Body of pancreas (tissue), 4 donors: ENCODE results near the gene TGFB1I1.

Experiments
- POLR2A ChIP-seq, 3 donors: fragments of 450-650 bp; IDR thresholded peaks; one replicate each; pipeline ENCODE4 v1.6.1; 2016; ENCODE audit warnings: antibody characterized with exemption in 3 of 3, mild to moderate bottlenecking in 2 of 3
- TF ChIP-seq, protein P1 (sequence below), 7 experiments: fragments of 450-650 bp in 4 of 7; fragments of 200-600 bp in 3 of 7; sonication (generic) in 3 of 7; IDR thresholded peaks; one replicate each; pipeline ENCODE4 v1.5.1; 2016 to 2019; ENCODE audit warnings: antibody characterized with exemption in 7 of 7

DNA sequence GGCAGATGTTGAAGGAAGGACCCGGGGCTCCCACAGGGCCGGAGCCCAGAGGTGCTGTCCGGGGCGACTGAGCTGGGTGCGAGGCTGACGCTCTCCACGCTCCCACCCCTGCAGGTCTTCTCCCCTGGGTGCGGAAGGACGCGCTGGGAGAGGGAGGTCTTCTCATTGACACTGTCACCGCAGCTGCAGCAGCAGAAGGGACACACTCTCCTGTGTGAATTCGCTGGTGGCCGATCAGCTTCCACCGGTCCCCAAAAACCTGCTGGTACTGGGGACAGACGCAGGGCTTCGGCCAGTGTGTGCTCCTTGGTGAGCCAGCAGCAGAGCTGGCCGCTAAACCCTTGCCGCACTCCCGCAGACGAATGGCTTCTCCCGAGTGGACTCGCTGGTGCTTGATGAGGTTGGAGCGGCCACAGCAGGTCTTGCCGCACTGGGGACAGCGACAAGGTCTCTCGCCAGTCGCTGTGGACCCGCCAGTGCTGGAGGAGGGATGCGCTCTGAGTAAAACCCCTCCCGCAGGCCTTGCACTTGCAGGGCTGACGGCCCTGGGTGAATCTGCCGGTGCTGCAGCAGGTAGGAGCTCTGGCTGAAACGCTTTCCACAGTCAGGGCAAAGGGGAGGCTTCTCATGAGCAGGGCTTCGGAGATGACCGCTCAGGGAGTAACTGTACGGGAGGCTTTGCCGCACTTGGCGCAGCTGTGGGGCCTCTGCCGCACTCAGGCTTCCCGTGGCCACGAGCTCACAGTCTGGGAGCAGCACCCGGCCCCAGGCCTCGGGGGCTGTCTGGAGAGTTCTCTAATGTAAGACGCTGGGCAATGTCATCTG is 35.5 kb upstream of the TGFB1I1 start:
- TF ChIP-seq, protein P1, sequence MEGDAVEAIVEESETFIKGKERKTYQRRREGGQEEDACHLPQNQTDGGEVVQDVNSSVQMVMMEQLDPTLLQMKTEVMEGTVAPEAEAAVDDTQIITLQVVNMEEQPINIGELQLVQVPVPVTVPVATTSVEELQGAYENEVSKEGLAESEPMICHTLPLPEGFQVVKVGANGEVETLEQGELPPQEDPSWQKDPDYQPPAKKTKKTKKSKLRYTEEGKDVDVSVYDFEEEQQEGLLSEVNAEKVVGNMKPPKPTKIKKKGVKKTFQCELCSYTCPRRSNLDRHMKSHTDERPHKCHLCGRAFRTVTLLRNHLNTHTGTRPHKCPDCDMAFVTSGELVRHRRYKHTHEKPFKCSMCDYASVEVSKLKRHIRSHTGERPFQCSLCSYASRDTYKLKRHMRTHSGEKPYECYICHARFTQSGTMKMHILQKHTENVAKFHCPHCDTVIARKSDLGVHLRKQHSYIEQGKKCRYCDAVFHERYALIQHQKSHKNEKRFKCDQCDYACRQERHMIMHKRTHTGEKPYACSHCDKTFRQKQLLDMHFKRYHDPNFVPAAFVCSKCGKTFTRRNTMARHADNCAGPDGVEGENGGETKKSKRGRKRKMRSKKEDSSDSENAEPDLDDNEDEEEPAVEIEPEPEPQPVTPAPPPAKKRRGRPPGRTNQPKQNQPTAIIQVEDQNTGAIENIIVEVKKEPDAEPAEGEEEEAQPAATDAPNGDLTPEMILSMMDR (IDR thresholded peaks at IDR 0.05), result no peak
- no peak for TF ChIP-seq POLR2A (IDR thresholded peaks at IDR 0.05)
